Chondrocyte (in vitro differentiated cells): ENCODE data around the gene GALNT9. TPM values are rescaled to one million over a fixed set of nuclear protein-coding genes. Genes with fewer than 3 reads are reported as not detected.
"Not testable (repeated sequence)": the region's sequence is repeated elsewhere in the genome, so short reads cannot be mapped to it uniquely, and the experiment has no call there.

Source experiments
- DNase-seq: peaks from one replicate; pipeline ENCODE4 v3.0.0; 2021; ENCODE audit warnings: mixed read lengths, low spot score
- H3K27ac Mint-ChIP-seq: one replicate; pipeline ENCODE4 v1.8.0; 2021; ENCODE audit warnings: mild to moderate bottlenecking, moderate library complexity, mixed read lengths; ENCODE audit not compliant: unreplicated experiment
- H3K27me3 Mint-ChIP-seq: 2 replicates; pipeline ENCODE4 v1.8.0; 2021; ENCODE audit warnings: low read depth, mixed read lengths
- H3K36me3 Mint-ChIP-seq: 2 replicates; pipeline ENCODE4 v1.8.0; 2021; ENCODE audit warnings: low read depth, mixed read lengths
- H3K4me1 Mint-ChIP-seq: 2 replicates; pipeline ENCODE4 v1.8.0; 2021; ENCODE audit warnings: low read depth, mild to moderate bottlenecking, mixed read lengths
- H3K4me3 Mint-ChIP-seq: one replicate; pipeline ENCODE4 v1.8.0; 2021; ENCODE audit warnings: mild to moderate bottlenecking, moderate library complexity, mixed read lengths; ENCODE audit not compliant: unreplicated experiment
- H3K9me3 Mint-ChIP-seq: 2 replicates; pipeline ENCODE4 v1.8.0; 2021; ENCODE audit warnings: low read depth, mixed read lengths
- total RNA-seq: library from RNA; stranded (reverse); gene quantifications from 3 replicates; pipeline ENCODE4 v1.2.1, GENCODE V29; 2021
- TF ChIP-seq, protein P1 (sequence below): fragments of 200-600 bp; sonication (generic); IDR thresholded peaks from 2 replicates; pipeline ENCODE4 v1.5.0; 2021; ENCODE audit warnings: antibody characterized with exemption, mild to moderate bottlenecking, moderate library complexity

GALNT9 gene
- total RNA-seq, 1 donor from 2014 or later: not detected

DNA sequence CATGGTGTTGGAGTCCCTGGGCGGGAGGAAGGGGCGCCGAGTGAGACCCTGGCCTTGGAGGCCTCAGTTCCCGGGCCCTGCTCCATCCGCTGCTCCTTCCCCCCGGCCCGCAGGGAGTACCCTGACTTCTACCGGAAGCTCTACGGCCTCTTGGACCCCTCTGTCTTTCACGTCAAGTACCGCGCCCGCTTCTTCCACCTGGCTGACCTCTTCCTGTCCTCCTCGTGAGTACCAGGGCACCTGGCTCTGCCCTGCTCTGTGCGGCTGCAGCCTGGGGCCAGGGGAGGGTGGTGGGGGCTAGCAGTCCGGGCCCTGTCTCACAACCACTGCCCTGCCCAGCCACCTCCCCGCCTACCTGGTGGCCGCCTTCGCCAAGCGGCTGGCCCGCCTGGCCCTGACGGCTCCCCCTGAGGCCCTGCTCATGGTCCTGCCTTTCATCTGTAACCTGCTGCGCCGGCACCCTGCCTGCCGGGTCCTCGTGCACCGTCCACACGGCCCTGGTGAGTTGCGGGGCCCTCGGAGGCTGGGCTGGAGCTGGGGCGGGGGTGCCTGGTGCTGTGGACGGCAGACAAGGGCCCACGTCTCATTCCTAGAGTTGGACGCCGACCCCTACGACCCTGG, 178.1 kb downstream of the GALNT9 start:
- TF ChIP-seq, protein P1, sequence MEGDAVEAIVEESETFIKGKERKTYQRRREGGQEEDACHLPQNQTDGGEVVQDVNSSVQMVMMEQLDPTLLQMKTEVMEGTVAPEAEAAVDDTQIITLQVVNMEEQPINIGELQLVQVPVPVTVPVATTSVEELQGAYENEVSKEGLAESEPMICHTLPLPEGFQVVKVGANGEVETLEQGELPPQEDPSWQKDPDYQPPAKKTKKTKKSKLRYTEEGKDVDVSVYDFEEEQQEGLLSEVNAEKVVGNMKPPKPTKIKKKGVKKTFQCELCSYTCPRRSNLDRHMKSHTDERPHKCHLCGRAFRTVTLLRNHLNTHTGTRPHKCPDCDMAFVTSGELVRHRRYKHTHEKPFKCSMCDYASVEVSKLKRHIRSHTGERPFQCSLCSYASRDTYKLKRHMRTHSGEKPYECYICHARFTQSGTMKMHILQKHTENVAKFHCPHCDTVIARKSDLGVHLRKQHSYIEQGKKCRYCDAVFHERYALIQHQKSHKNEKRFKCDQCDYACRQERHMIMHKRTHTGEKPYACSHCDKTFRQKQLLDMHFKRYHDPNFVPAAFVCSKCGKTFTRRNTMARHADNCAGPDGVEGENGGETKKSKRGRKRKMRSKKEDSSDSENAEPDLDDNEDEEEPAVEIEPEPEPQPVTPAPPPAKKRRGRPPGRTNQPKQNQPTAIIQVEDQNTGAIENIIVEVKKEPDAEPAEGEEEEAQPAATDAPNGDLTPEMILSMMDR: no peak
- no peak for DNase-seq
- Mint-ChIP-seq H3K36me3 (no peaks in the 10 kb centered on the region), H3K4me3 (no peak overlapping the region), H3K27ac (no peak overlapping the region), H3K4me1 (peaks cover 3% of the 10 kb centered on the region), H3K27me3 (no peaks in the 10 kb centered on the region), H3K9me3 (no peaks in the 10 kb centered on the region)

DNA sequence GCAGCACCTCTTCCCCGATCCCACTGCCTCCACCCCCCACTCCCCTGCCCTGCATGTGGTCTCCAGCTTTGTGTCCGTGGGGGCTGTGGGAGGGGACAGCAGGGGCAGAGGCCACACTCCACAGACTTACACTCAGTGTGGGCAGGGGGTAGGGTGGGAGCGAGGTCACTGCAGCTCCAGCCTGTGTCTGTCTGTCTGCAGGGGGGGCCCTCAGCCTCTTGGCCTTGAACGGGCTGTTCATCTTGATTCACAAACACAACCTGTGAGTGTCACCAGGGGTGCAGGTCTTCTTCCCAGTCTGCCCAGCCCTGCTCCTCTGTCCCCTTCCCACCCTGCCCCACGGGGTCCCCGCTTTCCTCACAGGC, 178.6 kb downstream of the GALNT9 start:
- Mint-ChIP-seq H3K27me3 (no peaks in the 10 kb centered on the region), H3K4me3 (no peak overlapping the region), H3K4me1 (peaks cover 8% of the 10 kb centered on the region), H3K36me3 (no peaks in the 10 kb centered on the region), H3K9me3 (no peaks in the 10 kb centered on the region), H3K27ac (no peak overlapping the region)
- TF ChIP-seq, protein P1: no peak
- DNase-seq: no peak

DNA sequence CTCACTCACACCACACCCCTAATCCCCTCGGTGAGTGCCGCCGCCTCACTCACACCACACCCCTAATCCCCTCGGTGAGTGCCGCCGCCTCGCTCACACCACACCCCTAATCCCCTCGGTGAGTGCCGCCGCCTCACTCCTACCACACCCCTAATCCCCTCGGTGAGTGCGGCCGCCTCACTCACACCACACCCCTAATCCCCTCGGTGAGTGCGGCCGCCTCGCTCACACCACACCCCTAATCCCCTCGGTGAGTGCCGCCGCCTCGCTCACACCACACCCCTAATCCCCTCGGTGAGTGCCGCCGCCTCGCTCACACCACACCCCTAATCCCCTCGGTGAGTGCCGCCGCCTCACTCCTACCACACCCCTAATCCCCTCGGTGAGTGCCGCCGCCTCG, 179.9 kb downstream of the GALNT9 start:
- H3K27me3 Mint-ChIP-seq, DNase-seq, H3K4me3 Mint-ChIP-seq, H3K36me3 Mint-ChIP-seq, H3K27ac Mint-ChIP-seq, H3K9me3 Mint-ChIP-seq: not testable (repeated sequence)
- peaks cover 18% of the 10 kb centered on the region for H3K4me1 Mint-ChIP-seq

GRCh38 chr12:132148368-132149045, 180.9 kb downstream of the GALNT9 start:
- no peaks in the 10 kb centered on the region for H3K27me3 Mint-ChIP-seq
- no peak overlapping the region for H3K27ac Mint-ChIP-seq

GRCh38 chr12:132147423-132148367, 181.7 kb downstream of the GALNT9 start:
- Mint-ChIP-seq H3K4me3 (no peak overlapping the region), H3K36me3 (no peaks in the 10 kb centered on the region), H3K9me3 (no peaks in the 10 kb centered on the region), H3K4me1 (peaks cover 25% of the 10 kb centered on the region), H3K27ac (no peak overlapping the region), H3K27me3 (no peaks in the 10 kb centered on the region)
- TF ChIP-seq, protein P1: no peak
- DNase-seq: no peak

More at GRCh38 chr12:132148368-132149045, 180.9 kb downstream of the GALNT9 start:
- Mint-ChIP-seq H3K4me1 (peaks cover 18% of the 10 kb centered on the region), H3K4me3 (no peak overlapping the region), H3K9me3 (no peaks in the 10 kb centered on the region), H3K36me3 (no peaks in the 10 kb centered on the region)
- TF ChIP-seq, protein P1: no peak
- DNase-seq: no peak
